GM03348 (cell line): Measurements from ENCODE around the gene ESRP2.

Experiments used
- DNase-seq: peaks from one replicate; pipeline ENCODE4 v3.0.0; 2012; ENCODE audit warnings: low spot score

The ESRP2 gene

DNA sequence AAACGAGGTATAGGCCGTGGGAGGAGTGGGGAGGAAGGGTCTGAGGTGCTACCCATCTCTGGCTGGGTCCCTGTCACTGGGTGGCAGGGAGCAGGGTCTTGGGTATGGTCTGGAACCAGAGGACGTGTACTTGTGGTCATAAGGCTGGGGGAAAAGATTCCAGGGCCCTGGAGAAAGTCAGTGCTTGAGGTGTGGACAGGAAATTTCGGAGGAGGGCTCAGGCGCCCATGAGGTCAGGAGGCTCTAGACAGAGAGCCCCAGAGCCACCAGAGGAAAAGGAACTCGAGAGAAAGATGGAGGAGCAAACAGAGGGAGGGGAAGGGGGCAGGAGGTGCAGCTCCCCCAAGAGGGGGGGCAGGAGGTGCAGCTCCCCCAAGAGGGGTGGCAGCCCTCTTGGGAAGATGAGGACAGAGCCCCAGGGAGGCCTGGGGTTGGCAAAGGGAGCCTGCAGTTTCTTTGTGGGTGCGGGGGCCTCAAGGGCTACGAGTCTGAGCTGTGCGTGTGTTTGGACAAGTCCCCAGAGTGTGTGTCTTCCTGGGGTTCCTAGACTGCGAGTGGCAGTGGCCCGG lies 27.7 kb upstream of the ESRP2 start:
- no peak for DNase-seq

- DNase-seq, result no peak
Measured at GRCh38 chr16:68259007-68259825, 23.3 kb upstream of the ESRP2 start.

GRCh38 chr16:68257906-68258800 lies 22.2 kb upstream of the ESRP2 start:
- peak; percentile 59 for DNase-seq

GRCh38 chr16:68257251-68257905 lies 21.5 kb upstream of the ESRP2 start:
- no peak for DNase-seq

GRCh38 chr16:68255712-68256111 lies 19.8 kb upstream of the ESRP2 start:
- no peak for DNase-seq

DNA sequence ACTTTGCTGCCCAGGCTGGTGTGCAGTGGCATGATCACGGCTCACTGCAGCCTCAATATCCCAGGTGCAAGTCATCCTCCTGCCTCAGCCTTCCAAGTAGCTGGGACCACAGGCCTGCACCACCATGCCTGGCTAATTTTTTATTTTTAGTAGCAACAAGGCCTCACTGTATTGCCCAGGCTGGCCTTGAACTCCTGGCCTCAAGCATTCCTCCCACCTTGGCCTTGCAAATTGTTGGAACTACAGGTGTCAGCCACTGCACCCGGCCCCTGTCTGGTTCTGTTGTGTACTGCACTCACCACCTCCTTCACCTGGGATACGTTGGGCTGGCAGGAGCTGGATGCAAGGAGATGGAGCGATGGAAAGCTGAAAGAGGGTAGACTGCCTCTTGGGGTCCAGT lies 17.8 kb upstream of the ESRP2 start:
- DNase-seq, result no peak

DNA sequence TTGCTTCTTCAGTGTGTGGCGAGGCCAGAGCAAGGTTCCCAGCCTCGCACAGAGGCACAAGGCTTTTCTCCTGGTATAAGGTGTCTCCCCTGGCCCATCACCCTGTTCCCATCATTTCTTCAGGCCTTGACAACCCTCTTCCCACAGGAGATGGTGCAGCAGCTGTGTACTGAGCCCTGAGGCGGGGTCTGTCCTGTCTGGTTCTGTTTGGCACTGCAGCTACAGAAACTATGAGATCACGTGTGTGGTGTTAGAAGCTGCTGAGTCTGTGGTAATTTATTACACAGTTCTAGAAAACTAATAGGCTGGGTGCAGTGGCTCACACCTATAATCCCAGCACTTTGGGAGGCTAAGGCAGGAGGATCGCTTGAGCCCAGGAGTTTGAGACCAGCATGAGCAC lies 16.5 kb upstream of the ESRP2 start:
- no peak for DNase-seq

- no peak for DNase-seq
Measured at GRCh38 chr16:68251832-68252231, 15.9 kb upstream of the ESRP2 start.

DNA sequence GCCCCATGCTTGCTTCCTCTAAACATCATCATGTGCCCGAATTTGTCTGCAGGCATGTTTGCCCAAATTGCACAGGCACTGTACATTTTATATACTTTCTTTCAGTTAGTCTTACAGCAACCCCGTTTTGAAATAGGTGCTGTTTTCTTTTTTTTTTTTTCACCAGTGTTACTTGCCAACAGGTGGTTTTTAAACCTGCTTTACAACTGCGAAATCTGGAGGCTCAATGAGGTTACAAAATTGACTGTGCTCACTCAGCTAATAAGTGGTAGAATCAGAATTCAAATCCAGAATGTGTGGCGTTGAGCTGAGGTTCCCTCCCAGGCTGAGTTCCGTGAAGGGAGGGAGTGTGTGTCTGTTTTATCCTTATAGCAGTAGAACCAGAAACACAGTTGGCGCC lies 15.0 kb upstream of the ESRP2 start:
- DNase-seq, result no peak

GRCh38 chr16:68249371-68249770 lies 13.4 kb upstream of the ESRP2 start:
- no peak for DNase-seq

- no peak for DNase-seq
Measured at GRCh38 chr16:68247932-68248331, 12.0 kb upstream of the ESRP2 start.

GRCh38 chr16:68247400-68247799 lies 11.5 kb upstream of the ESRP2 start:
- no peak for DNase-seq

- DNase-seq, result no peak
Measured at GRCh38 chr16:68246666-68247065, 10.7 kb upstream of the ESRP2 start.

GRCh38 chr16:68246121-68246520 lies 10.2 kb upstream of the ESRP2 start:
- no peak for DNase-seq

GRCh38 chr16:68244903-68245853 lies 9.3 kb upstream of the ESRP2 start, which contains the start of gene PLA2G15:
PLA2G15 (plus strand) TSS chr16:68245373; CDS start chr16:68245427, 54 bp downstream.
- DNase-seq, result peak; percentile 100

DNA sequence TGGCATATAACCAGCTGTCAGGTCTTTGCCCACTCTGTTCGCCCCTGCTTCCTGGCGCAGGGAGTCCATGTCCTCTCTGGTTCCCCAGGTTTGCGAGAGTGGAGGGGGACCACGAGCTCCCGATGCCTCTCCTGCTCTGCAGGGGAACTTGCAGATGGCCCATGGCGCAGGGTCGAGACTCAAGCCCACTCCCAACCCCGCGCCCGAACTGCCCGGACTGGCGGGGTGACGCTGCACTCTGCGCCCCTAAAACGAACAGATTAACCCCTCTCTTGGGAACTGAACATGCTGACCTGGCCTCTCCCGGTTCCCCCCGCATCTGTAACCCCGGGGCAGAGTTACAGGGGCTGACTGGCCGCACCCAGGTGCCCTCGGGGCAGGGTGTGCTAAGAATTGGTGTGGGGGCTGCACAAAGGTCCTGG lies 8.6 kb upstream of the ESRP2 start:
- DNase-seq, result no peak

DNA sequence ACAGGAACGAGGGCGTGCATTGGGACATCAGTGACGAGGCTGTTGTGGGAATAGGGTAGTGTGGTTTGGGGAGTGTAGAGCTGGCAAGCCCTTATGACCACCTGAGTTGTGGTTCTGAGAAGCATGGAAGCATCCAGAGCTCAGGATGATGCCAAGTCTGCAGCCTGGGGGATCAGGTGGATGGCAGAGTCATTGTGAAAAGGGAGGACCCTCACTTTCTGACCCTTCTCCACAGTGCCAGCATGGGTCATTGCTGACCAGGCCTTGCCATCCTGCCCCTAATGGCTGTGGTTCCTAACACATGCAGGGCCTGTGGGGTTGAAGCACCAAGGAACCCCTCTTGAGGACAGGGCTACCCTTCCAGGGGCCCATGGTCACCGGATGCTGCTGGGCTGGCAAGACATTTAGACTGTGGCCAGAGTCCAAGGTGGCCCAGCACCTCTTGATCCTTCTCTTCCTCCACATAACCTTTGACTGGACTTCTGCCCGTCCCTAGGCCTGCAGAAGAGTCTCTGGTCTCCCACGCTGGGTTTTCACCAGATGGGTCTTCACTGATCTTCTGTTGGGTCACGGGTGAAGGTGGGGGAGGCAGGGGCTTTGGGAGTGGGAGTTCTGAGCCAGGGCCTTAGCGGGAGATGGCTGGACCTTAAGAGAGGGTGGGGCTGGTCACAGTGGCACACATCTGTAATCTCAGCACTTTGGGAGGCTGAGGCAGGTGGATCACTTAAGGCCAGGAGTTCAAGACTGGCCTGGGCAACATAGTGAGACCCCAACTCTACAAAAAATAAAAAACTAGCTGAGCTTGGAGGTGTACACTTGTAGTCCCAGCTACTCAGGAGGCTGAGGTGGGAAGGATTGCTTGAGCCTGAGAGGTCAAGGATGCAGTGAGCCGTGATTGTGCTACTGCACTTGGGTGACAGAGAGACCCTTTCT lies 7.3 kb upstream of the ESRP2 start:
- DNase-seq, result no peak

GRCh38 chr16:68242085-68242484 lies 6.2 kb upstream of the ESRP2 start:
- no peak for DNase-seq

- no peak for DNase-seq
Measured at GRCh38 chr16:68238029-68238345, 2.1 kb upstream of the ESRP2 start.
